ENCODE data around the gene CAMK2G. TPM values are rescaled to one million over a fixed set of nuclear protein-coding genes. Genes with fewer than 3 reads are reported as not detected.

Gene CAMK2G
- total RNA-seq, 2 donors from 2014 or later: 26.2 to 39.7 TPM

DNA sequence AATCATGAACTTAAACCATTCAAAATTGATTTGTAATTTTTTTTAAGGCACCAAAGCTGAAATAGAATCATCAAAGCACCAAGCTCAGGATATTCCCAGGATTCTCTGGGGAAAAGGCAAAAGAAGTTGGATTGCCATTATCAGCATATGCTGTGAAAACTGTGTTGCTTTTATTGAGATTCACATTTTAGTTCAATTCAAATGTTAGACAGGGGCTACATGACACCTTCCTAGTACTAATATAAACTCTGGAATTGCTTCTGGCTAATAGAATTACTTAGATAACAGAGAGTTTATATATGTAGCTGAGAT is 58.7 kb downstream of the CAMK2G start:
- Mint-ChIP-seq H3K36me3 (peaks cover under 1 to 10% of the 10 kb centered on the region in 2 donors), H3K27ac (no peak overlapping the region), H3K9me3 (no peaks in the 10 kb centered on the region)
- ATAC-seq (no peak), DNase-seq (ENCODE audit: low spot score in 2 of 2) (no peak)

DNA sequence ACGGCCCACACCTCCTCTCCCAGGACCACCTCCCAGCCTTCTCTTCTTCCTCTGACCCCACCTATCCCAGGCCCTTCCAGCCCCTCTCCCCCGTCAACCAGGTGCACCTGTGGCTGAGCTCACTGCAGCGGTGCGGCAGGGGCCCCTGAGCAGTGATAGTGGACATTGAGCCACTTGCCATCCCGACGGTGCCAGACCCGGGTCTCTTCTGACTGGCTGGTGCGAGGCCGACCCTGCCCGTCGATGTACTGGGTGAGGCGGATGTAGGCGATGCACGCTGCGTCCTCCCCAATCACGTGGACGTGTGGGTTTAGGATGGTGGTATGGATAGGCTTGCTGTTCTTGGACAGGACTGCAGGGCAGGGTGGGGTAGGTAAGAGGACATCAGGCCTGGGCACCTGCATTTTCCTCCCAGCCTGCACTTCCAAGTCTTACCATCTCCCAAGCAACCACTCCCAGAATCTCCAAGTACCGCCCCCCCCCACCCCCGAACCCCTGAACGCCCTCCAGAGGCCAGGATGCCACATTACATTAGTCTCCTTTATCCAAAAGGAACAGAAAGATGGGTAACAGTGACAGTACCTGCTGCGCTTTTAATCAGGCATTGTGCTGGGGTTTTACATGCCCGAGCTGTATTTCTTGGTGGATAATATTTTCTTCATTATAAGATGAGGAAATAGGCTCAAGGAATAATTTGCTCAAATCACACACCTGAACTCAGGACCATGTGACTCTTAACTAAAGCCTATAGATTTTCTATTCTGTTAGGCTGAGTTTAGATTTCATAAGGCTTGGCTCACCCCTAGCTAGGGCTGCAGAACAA is 59.2 kb downstream of the CAMK2G start:
- no peak overlapping the region for H3K27ac Mint-ChIP-seq
- DNase-seq (ENCODE audit: low spot score in 2 of 2) (no peak), ATAC-seq (no peak)
- H3K36me3 Mint-ChIP-seq: peaks cover 6 to 16% of the 10 kb centered on the region in 2 donors
- H3K9me3 Mint-ChIP-seq: no peaks in the 10 kb centered on the region

DNA sequence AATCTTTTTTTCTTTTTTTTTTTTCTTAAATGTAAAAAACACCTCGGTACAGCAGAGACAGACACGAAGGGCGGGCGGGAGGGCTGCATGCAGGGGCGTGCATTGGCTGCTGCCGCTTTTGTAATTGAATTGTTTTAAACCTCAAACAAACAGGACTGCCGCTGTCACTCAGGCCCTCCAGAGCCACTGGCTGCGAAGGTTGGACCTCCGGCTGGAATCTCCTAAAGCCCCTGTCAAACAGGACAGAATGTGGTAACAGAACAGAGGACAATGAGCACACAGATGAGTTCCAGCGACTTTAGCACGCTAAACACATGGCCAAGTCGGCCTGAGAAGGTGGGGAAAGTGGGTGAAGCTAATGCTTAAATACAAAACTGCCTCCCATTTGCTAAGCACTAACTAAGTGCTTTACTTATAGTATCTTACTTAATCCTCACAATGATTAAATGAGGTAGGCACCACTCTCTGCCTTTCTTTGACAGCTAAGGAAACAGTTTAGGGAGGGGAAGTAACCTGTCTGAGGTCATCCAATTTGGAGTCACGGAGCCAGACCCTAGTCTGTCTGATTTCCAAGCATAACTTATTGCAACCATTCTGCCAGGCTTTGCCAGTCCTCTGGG is 60.0 kb downstream of the CAMK2G start:
- Mint-ChIP-seq H3K27ac (no peak overlapping the region), H3K9me3 (no peaks in the 10 kb centered on the region)
- ATAC-seq: no peak

DNA sequence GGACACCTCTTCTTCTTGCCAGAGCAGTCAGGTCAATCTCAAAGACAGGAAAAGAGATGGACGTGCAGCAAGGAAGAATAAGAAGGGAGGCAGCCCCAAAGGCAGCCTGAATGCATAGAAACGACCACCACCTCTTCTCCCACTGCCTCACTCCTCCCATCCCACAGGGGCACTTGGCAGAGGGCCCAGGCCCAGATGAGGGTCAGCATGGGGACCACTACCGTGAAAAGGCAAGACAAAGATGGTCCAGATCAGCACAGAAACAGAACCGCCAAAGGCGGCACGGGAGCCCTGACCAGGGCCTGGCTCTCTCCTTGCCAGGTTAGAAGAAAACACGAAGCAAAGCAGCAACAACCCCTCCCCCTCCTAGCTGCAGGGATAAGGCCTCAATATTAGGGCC is 61.0 kb downstream of the CAMK2G start:
- H3K27ac Mint-ChIP-seq: peak overlapping the region in 1 of 2 donors; percentile 98
- H3K36me3 Mint-ChIP-seq: peaks cover 19 to 33% of the 10 kb centered on the region in 2 donors
- DNase-seq (ENCODE audit: low spot score in 2 of 2) (no peak), ATAC-seq (no peak)
- no peaks in the 10 kb centered on the region for H3K9me3 Mint-ChIP-seq

More for the DNA sequence above, 60.0 kb downstream of the CAMK2G start:
- DNase-seq (ENCODE audit: low spot score in 2 of 2): no peak
- H3K36me3 Mint-ChIP-seq: peaks cover 9 to 23% of the 10 kb centered on the region in 2 donors

DNA sequence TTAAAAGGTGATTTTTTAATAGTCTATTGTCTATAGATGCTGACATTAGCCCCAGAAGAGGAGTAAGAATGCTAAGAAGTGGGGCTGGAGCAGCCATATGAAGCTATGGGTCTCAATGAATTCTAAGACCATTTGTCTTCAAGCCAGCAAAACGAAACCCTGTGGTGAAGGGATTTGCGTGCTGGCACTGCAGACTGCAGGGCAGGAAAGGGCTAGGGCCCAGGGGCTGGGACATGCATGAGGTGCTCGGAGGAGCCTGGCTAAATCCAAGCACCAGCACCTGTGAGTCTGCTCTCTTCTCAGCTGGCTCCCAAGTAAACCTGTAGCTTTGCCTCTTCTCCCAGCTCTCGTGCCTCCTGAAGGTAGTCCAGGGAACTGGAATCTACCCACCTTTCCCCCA is 61.7 kb downstream of the CAMK2G start:
- H3K36me3 Mint-ChIP-seq: peaks cover 19 to 33% of the 10 kb centered on the region in 2 donors
- peak overlapping the region; percentile 55 to 98 for H3K27ac Mint-ChIP-seq
- DNase-seq (ENCODE audit: low spot score in 2 of 2) (no peak), ATAC-seq (no peak)
- H3K9me3 Mint-ChIP-seq: no peaks in the 10 kb centered on the region

DNA sequence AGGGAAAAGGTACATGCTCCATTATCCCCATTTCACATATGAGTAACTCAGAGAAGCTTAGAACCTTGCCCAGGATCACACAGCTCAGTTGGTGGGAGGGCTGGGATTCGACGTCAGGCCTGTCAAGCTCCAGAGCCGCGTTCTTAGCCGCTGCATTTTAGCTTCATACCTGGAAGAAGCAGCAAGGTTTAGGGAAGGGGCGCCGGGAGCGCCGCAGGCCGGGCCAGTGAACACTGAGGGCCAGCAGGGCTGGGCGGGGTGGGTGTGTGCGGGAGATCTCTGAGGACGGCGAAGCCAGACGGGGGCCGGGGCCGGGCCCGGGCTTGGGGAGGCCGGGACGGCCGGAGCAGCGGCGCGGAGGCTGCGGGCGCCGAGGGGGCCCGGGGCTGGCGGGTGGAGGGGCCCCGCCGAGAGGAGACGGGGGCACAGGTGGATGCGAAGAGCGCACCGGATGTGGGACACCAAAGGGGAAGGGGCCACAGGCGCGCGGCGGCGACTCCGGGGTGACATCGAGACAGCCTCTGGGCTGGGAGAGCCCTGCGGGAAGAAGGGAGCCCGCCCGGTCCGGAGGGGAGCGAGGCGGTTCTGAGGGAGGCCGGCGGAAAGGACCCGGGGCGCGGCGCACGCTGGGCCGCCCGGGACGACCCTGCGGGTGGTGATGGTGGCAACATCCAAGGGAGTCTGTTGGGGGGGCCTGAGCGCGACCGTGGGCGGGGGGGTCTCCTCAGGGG is 63.5 kb downstream of the CAMK2G start:
- Mint-ChIP-seq H3K27ac (peak overlapping the region; percentile 98), H3K9me3 (no peaks in the 10 kb centered on the region), H3K36me3 (peaks cover 36 to 47% of the 10 kb centered on the region in 2 donors)
- ATAC-seq (peak; percentile 23 to 36), DNase-seq (ENCODE audit: low spot score in 2 of 2) (peak; percentile 64 to 79)

DNA sequence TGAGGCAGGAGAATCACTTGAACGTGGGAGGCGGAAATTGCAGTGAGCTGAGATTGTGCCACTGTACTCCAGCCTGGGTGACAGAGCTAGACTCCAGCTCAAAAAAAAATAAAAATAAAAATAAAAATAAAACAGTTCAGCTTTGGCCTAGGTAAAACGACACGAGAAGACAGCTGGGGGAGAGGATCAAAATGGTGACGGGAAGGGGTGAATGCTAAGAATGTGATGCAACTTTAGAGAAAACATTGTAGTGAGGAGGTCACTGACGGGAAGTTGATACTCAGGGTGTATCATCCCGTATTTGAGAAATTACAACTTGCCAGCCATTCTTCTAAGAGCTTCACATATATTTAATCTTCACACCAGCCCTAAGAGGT is 64.0 kb downstream of the CAMK2G start:
- no peak for DNase-seq (ENCODE audit: low spot score in 2 of 2)
- Mint-ChIP-seq H3K9me3 (no peaks in the 10 kb centered on the region), H3K27ac (peak overlapping the region; percentile 98), H3K36me3 (peaks cover 40 to 53% of the 10 kb centered on the region in 2 donors)
- peak in 1 of 2 donors; percentile 13 for ATAC-seq

DNA sequence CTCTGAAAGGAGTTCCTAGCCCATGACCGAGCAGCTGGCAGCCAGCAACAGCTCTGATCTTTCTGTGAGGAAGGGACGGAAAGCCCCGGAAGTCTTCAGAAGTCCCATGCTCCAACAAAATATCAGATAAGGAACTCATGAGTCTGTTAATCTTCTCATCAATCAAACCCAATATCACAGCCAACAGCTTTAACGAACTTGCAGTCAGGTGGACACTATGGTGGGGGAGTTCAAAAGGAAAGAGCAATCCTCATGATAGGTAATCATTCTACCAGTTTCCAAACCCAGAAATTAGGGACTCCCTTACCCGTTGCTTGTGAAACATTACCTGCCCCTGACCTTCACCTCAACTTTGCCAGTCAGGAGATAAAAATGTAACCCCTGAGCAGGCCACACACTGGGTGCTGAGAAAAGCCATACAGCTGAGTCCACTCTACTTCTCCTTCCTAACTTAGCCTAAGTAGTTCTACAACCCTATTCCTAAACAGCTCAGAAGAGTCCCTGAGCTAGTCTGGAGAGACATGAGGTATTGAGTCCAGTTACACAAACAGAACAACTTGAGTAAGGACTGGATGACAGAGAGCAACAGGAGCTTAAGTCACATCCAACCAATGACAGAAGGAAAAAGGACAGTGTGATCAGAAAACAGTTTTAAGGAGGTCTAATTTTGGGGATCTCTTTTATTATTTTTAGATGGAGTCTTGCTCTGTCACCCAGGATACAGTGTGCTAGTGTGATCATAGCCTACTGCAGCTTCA is 65.1 kb downstream of the CAMK2G start:
- H3K9me3 Mint-ChIP-seq: no peaks in the 10 kb centered on the region
- H3K27ac Mint-ChIP-seq: peak overlapping the region; percentile 98
- peaks cover 40 to 53% of the 10 kb centered on the region in 2 donors for H3K36me3 Mint-ChIP-seq
- ATAC-seq (no peak), DNase-seq (ENCODE audit: low spot score in 2 of 2) (no peak)

DNA sequence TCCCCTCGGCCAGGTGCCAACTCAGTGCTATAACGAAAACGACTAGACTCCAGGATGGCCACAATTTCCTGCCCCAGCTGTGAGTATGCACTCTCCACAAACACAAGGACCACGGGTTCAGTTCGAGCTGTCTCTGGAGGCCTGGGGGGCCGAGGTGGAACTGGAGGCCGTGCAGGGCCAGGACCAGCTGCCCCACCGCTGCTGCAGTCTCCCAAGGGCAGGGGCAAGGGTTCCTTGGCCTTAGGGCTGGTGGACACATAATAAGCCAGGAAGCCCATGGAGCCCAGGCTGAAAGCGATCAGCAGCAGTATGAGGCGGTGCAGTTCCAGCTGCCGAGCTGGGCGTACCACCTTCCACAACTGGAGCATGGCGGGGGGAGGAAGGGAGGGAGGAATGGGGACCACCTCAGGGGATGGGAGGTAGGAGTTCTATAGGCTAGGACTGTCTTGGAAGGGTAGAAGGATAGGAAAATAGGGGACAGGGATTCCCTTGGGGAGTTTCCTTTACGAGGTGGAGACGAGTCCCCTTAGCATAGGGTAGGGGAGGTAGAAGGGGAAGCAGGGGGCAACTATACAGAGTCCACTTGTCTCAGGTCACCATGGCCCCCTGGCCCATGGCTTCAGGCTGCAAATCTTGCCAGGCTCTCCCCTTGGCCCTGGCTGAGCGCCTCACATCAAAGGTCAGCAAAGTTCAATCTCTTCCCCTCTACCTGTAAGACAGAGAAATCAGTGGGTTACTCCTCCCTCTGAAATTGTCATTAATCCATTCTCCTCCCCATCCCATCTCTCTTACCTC is 66.1 kb downstream of the CAMK2G start:
- no peak for DNase-seq (ENCODE audit: low spot score in 2 of 2)
- Mint-ChIP-seq H3K9me3 (no peaks in the 10 kb centered on the region), H3K27ac (peak overlapping the region; percentile 78 to 98), H3K36me3 (peaks cover 40 to 57% of the 10 kb centered on the region in 2 donors)
- ATAC-seq: no peak

DNA sequence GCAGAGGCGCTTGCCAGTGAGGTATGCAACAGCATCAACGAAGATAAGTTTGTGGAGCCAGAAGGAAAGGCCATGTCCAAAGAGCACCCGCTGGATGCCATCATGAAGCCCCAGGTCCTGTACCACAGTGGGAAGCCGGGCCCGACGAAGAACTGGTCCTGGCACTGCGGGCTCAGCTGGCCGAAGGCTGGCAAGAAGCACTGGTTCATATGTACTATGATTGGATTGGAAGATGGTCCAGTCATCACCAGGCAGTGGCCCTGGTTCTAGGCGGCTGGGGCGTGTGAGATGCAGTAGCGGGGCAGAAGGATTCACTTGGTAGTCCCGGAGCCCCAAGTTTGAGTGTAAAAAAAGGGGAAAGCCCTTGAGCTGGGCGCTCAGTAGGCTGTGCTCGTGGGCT is 66.9 kb downstream of the CAMK2G start:
- DNase-seq (ENCODE audit: low spot score in 2 of 2) (no peak), ATAC-seq (no peak)
- Mint-ChIP-seq H3K36me3 (peaks cover 40 to 50% of the 10 kb centered on the region in 2 donors), H3K27ac (peak overlapping the region; percentile 66 to 91), H3K9me3 (no peaks in the 10 kb centered on the region)

DNA sequence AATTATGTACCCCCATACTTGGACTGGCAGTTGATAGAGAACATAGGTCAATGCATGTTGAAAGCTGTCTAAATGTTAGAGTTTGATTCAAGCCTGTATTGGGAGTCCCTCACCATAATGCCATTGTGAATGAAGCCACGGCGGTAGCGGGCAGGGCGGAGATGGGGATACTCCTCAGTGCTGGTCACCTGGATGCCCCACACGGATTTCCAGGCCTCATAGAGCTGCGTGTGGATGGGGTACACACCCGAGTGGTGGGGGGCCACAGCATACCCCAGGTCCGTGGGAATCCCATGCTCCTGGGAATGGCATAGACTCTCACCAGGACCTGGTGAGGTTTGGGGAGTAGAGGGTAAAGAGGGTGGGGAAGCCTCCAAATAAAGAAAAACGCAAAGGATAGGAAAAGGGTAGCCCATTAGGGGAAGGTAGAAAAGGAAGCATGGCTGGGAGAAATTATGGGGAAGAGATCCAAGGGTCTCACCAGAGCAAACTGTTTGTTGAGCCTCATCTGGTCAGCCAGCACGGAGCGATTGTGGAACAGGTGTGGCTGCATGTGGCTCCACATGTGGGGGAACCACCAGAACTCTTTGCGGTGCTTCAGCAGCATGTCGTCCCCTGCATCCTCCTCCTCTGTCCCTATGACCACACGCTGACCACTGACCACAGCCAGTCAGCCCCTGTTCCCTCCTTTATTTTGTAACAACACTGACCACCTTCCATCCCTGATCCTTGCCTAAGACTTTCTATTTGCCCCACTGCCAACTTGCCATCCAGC is 68.0 kb downstream of the CAMK2G start:
- H3K36me3 Mint-ChIP-seq: peaks cover 40 to 50% of the 10 kb centered on the region in 2 donors

DNA sequence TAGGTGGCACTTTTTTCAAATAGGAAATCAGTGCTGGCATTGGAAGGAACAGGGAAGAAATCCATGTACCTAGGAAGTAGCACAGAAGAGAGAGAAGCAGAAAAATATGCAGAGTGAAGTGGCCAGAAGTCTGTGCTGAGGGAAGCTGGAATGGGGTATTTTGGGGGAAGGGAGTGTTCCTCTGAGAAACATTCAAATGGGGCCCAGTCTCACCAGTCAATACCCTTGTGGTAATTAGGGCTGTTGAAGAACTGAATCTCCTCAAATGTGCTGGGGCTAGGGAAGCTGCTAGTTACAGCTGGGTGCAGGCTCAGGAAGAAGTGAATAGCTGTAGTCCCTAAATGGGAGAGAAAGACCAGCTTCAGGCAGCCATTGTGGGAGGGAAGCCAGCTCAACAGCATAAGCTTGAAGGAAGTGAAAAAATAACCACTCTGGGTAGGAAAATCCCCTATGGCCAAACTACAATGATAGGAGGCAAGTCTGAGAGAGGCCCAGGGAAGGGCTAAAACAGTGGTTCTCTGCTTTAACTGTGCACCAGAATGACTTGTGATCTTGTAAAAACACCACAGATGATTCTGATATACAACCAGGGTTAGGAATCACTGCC is 70.6 kb downstream of the CAMK2G start:
- ATAC-seq: peak; percentile 18 to 40

More for the DNA sequence above, 68.0 kb downstream of the CAMK2G start:
- peak overlapping the region; percentile 66 to 91 for H3K27ac Mint-ChIP-seq
- no peak for DNase-seq (ENCODE audit: low spot score in 2 of 2)
- no peak for ATAC-seq
- H3K9me3 Mint-ChIP-seq: no peaks in the 10 kb centered on the region

DNA sequence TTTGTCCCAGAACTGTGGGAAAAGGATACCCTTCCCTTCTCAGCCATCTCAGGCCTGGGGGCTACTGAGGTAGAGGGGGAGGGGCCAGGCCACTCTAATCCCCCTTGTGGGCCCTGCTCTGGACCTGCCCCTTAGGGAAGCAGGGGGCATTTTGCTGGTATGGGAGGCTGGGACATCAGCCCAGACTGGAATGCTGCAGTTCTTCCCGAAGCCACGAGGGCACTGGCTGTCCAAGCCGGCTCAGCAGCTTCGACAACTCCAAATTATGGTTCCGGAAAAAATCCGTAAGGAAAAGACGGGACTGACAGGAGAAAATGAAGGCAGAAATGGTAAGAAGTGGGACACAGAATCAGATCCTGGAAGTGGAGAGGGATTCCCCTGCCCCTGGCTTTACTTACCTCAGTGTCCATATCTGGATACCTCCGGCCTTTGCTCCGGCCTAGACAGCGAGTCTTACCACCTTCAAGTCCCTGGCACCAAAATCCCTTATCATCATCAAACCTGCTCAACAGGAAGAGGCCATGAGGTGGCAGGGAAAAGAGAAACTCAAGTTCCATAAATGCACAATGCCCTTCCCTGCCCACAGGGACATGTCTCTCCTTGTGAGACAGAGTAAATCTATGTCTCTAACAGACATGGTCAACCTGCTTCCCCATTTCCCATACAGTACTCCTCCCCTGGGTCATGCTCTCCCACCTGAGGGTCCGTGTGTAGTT is 71.9 kb downstream of the CAMK2G start:
- DNase-seq (ENCODE audit: low spot score in 2 of 2): no peak
- Mint-ChIP-seq H3K36me3 (peaks cover 19 to 26% of the 10 kb centered on the region in 2 donors), H3K27ac (peak overlapping the region in 1 of 2 donors; percentile 78), H3K9me3 (no peaks in the 10 kb centered on the region)
- ATAC-seq: no peak

More for the DNA sequence above, 70.6 kb downstream of the CAMK2G start:
- no peaks in the 10 kb centered on the region for H3K9me3 Mint-ChIP-seq
- H3K27ac Mint-ChIP-seq: peak overlapping the region; percentile 78 to 91
- H3K36me3 Mint-ChIP-seq: peaks cover 25 to 30% of the 10 kb centered on the region in 2 donors
- no peak for DNase-seq (ENCODE audit: low spot score in 2 of 2)

DNA sequence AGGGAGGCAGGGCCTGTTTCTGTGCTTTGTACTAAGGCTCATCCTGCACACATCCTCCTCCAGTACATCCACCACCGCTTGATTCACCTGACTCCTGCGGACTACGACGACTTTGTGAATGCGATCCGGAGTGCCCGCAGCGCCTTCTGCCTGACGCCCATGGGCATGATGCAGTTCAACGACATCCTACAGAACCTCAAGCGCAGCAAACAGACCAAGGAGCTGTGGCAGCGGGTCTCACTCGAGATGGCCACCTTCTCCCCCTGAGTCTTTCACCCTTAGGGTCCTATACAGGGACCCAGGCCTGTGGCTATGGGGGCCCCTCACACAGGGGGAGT is 73.1 kb downstream of the CAMK2G start:
- ATAC-seq: no peak
- no peak for DNase-seq (ENCODE audit: low spot score in 2 of 2)
- H3K36me3 Mint-ChIP-seq: peaks cover 7 to 15% of the 10 kb centered on the region in 2 donors
- H3K27ac Mint-ChIP-seq: no peak overlapping the region
- no peaks in the 10 kb centered on the region for H3K9me3 Mint-ChIP-seq
